ENCODE measurements around the gene MEX3A. TPM values are rescaled to one million over a fixed set of nuclear protein-coding genes. Genes with fewer than 3 reads are reported as not detected.

Gene MEX3A
- polyA plus RNA-seq, 2 donors = 0.36 to 0.59 TPM

DNA sequence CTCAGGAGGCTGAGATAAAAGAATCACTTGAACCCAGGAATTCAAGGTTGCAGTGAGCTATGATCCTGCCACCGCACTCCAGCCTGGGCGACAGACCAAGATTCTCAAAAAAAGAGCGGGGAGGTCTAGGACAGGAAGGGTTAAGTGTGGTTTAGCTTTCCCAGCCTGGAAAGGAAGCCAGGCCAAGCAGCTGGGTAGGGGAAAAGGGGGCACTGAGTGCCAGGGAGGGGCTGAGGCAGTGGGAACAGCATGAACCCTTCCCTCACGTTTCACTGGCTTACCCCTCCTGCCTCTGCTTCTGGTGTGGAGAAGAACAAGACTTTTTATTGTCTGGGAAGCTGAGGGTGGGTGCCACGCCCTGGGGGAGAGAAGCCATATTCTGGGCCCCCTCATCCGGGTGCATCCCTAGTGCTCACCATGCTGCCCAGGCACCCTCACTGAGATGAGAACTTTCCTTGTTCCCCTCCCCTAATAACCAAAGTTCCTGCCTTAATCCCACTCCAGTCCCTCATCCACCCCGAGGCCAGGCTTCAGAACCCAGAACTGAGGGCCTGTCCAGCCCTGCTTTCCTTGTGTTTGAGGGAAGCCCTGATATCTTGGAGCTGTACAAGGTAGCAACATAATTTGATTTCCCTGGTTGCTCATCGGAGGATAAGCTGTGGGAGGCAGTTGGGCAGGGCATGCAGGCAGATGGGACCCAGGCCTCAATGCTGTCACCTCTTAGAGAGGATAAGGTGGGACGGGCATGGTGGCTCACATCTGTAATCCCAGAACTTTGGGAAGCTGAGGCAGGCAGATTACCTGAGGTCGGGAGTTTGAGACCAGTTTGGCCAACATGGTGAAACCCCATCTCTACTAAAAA lies 30.2 kb upstream of the MEX3A start:
- Histone ChIP-seq H3K9me3 (ENCODE audit: control insufficient read depth in 2 of 2, insufficient read depth in 1 of 2, low read depth in 1 of 2, low read length in 1 of 2) (no peaks in the 10 kb centered on the region), H3K27ac (ENCODE audit: low read depth in 2 of 2, low read length in 1 of 2) (peak overlapping the region; percentile 34 to 78), H3K36me3 (ENCODE audit: control insufficient read depth in 2 of 2, insufficient read depth in 2 of 2, low read length in 1 of 2) (no peaks in the 10 kb centered on the region), H3K4me3 (ENCODE audit: low read depth in 1 of 2, low read length in 2 of 2) (no peak overlapping the region), H3K4me1 (ENCODE audit: control insufficient read depth in 2 of 2, insufficient read depth in 2 of 2, low read length in 1 of 2) (peaks cover 0 to 6% of the 10 kb centered on the region in 2 donors), H3K27me3 (ENCODE audit: control insufficient read depth in 1 of 2, insufficient read depth in 2 of 2, low read length in 2 of 2) (no peaks in the 10 kb centered on the region)
- 61% methylated on average over 10 of the region's 10 CpGs for WGBS, 2 donors

DNA sequence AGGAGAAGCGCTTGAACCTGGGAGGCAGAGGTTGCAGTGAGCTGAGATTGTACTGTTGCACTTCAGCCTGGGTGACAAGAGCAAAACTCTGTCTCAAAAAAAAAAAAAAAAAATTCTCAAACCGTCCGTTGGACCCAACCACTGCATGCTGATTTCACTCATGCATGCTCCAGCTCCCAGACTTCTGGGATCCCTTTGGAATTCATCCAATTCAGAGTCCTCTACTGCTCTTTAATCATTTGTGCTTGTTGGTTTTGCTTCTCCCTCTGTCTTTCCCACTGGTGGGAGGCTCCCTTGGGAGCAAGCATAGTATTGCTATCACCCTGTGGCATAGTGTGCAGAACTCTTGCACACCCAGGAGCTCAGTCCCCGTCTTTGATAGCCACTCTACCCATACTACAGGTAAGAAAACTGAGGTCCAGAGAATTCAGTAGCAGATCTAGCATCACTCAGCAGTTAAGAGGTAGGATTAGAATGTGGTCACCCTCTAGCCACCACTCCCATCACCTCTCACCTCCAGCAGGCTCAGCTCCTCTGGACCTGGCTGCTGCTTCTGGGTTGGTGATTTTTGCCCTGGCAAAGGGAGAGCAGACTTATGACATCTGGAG lies 29.2 kb upstream of the MEX3A start:
- H3K27ac ChIP-seq (ENCODE audit: low read depth in 2 of 2, low read length in 1 of 2) = no peak overlapping the region

DNA sequence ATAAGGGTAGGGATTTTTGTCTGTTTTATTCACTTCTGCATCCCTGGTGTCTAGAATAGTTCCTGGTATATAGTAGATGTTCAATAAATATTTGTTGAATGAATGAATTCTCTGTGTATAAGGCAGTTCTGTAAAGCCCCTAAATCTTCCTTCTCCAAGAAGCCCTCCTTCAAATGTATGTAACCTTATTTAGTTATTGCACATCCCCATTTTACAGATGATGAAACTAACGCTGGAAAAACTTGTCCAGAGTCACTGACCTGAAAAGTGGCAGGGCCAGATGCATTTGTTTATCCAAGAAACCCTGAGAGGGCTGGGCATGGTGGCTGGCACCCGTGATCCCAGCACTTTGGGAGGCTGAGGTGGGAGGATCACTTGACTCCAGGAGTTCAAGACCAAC lies 28.0 kb upstream of the MEX3A start:
- H3K4me1 ChIP-seq (ENCODE audit: control insufficient read depth in 2 of 2, insufficient read depth in 2 of 2, low read length in 1 of 2) = peaks cover 6 to 9% of the 10 kb centered on the region in 2 donors
- no peak overlapping the region for H3K27ac ChIP-seq (ENCODE audit: low read depth in 2 of 2, low read length in 1 of 2)
- H3K27me3 ChIP-seq (ENCODE audit: control insufficient read depth in 1 of 2, insufficient read depth in 2 of 2, low read length in 2 of 2) = no peaks in the 10 kb centered on the region
- H3K9me3 ChIP-seq (ENCODE audit: control insufficient read depth in 2 of 2, insufficient read depth in 1 of 2, low read depth in 1 of 2, low read length in 1 of 2) = no peaks in the 10 kb centered on the region
- H3K36me3 ChIP-seq (ENCODE audit: control insufficient read depth in 2 of 2, insufficient read depth in 2 of 2, low read length in 1 of 2) = no peaks in the 10 kb centered on the region
- no peak overlapping the region for H3K4me3 ChIP-seq (ENCODE audit: low read depth in 1 of 2, low read length in 2 of 2)
- 75 to 77% methylated on average over 2 of the region's 2 CpGs for WGBS, 2 donors

More for the DNA sequence above, 29.2 kb upstream of the MEX3A start:
- Histone ChIP-seq H3K4me3 (ENCODE audit: low read depth in 1 of 2, low read length in 2 of 2) (no peak overlapping the region), H3K36me3 (ENCODE audit: control insufficient read depth in 2 of 2, insufficient read depth in 2 of 2, low read length in 1 of 2) (no peaks in the 10 kb centered on the region), H3K9me3 (ENCODE audit: control insufficient read depth in 2 of 2, insufficient read depth in 1 of 2, low read depth in 1 of 2, low read length in 1 of 2) (no peaks in the 10 kb centered on the region), H3K4me1 (ENCODE audit: control insufficient read depth in 2 of 2, insufficient read depth in 2 of 2, low read length in 1 of 2) (peaks cover 3 to 6% of the 10 kb centered on the region in 2 donors), H3K27me3 (ENCODE audit: control insufficient read depth in 1 of 2, insufficient read depth in 2 of 2, low read length in 2 of 2) (no peaks in the 10 kb centered on the region)
- 58 to 62% methylated on average over 4 of the region's 4 CpGs for WGBS, 2 donors

DNA sequence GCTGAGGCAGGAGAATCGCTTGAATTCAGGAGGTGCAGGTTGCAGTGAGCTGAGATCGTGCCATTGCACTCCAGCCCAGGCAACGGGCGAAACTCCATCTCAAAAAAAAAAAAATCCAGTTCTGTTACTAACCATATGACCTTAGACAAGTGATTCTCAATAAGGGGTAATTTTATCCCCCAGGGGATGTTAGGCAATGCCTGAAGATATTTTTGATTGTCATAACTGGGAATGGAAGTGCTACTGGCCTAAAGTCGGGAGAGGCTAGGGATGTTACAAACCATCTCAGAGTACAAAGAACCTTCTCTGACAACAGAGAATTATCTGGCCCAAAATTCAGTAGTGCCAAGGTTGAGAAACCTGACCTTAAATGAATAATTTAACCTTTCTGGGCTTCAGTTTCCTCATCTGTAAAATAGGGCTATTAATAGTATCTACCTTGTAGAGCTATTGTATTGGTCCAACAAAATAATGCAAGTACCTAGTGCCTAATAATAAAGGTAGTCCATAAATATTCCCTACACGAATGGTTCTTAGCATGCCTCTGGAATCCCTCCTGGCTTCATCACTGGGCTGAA lies 26.5 kb upstream of the MEX3A start:
- Histone ChIP-seq H3K4me3 (ENCODE audit: low read depth in 1 of 2, low read length in 2 of 2) (no peak overlapping the region), H3K9me3 (ENCODE audit: control insufficient read depth in 2 of 2, insufficient read depth in 1 of 2, low read depth in 1 of 2, low read length in 1 of 2) (no peaks in the 10 kb centered on the region), H3K4me1 (ENCODE audit: control insufficient read depth in 2 of 2, insufficient read depth in 2 of 2, low read length in 1 of 2) (peaks cover 20% of the 10 kb centered on the region in 2 donors), H3K27me3 (ENCODE audit: control insufficient read depth in 1 of 2, insufficient read depth in 2 of 2, low read length in 2 of 2) (no peaks in the 10 kb centered on the region), H3K27ac (ENCODE audit: low read depth in 2 of 2, low read length in 1 of 2) (peak overlapping the region; percentile 32 to 61), H3K36me3 (ENCODE audit: control insufficient read depth in 2 of 2, insufficient read depth in 2 of 2, low read length in 1 of 2) (no peaks in the 10 kb centered on the region)
- WGBS, 2 donors = 84 to 86% methylated on average over 6 of the region's 6 CpGs

DNA sequence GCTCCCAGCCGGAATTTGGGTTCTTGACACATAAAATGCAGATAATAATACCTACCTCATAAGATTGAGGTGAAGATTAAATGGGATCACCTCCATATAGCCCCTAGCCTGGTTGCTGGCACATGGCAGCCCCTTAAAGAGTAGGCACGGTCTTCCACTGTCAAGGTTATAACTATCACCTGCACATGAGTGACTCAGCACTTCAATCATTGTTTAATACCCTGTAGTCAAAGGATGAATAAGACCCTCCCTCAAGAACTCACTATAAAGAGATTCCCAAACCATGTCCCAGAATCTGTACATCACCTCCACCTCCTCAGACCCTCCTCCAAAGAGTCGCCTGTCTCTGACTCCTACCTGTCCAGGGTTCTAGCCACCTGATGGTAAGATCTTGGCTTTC lies 25.8 kb upstream of the MEX3A start:
- Histone ChIP-seq H3K4me1 (ENCODE audit: control insufficient read depth in 2 of 2, insufficient read depth in 2 of 2, low read length in 1 of 2) (peaks cover 23 to 26% of the 10 kb centered on the region in 2 donors), H3K4me3 (ENCODE audit: low read depth in 1 of 2, low read length in 2 of 2) (no peak overlapping the region), H3K27me3 (ENCODE audit: control insufficient read depth in 1 of 2, insufficient read depth in 2 of 2, low read length in 2 of 2) (no peaks in the 10 kb centered on the region), H3K36me3 (ENCODE audit: control insufficient read depth in 2 of 2, insufficient read depth in 2 of 2, low read length in 1 of 2) (no peaks in the 10 kb centered on the region), H3K9me3 (ENCODE audit: control insufficient read depth in 2 of 2, insufficient read depth in 1 of 2, low read depth in 1 of 2, low read length in 1 of 2) (no peaks in the 10 kb centered on the region), H3K27ac (ENCODE audit: low read depth in 2 of 2, low read length in 1 of 2) (no peak overlapping the region)
- WGBS, 2 donors = 68 to 74% methylated on average over 3 of the region's 3 CpGs

DNA sequence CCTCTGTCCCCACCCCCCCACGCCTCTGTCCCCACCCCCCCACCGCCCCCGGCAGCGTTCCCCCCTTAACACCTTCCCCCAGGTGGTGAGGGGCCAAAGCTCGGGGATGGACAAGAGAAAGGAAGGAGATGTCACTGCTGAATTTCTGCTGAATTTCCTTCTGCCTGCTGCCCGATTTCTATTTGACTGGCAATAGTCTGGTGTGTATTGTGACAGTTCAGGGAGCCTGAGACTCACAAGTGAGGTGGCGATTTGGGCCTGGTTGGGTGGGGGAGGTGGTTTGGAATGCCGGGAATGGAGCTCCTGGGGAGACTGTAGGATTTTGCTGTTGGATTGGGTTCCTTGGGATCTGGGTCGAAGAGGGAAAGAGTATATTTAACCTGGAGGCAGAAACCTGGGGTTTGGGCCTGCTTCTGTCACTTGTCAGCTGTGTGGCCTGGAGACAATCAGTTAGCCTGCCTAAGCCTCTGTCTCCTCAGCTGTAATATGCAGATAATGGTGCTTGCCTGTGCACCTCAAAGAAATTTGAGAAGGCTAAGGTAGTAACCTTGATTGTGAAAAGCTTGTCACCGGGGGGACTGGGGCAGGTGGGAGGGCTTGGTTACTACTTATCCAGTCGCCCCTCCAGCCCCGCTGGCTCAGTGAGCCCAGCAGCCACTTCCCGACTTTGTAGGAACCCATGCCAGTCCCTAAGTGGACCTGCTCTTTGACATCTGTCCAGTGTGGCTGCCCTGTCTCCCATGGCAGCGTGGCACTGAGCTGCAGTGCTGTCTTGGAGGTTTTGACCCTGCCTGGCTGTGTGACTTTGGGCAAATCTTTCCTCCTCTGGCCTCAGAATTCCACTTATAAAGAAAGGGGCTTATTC lies 24.6 kb upstream of the MEX3A start:
- Histone ChIP-seq H3K4me1 (ENCODE audit: control insufficient read depth in 2 of 2, insufficient read depth in 2 of 2, low read length in 1 of 2) (peaks cover 32 to 37% of the 10 kb centered on the region in 2 donors), H3K9me3 (ENCODE audit: control insufficient read depth in 2 of 2, insufficient read depth in 1 of 2, low read depth in 1 of 2, low read length in 1 of 2) (no peaks in the 10 kb centered on the region), H3K4me3 (ENCODE audit: low read depth in 1 of 2, low read length in 2 of 2) (peak overlapping the region in 1 of 2 donors; percentile 38), H3K27me3 (ENCODE audit: control insufficient read depth in 1 of 2, insufficient read depth in 2 of 2, low read length in 2 of 2) (no peaks in the 10 kb centered on the region), H3K27ac (ENCODE audit: low read depth in 2 of 2, low read length in 1 of 2) (peak overlapping the region; percentile 90 to 99), H3K36me3 (ENCODE audit: control insufficient read depth in 2 of 2, insufficient read depth in 2 of 2, low read length in 1 of 2) (no peaks in the 10 kb centered on the region)
- 29 to 32% methylated on average over 14 of the region's 14 CpGs for WGBS, 2 donors

DNA sequence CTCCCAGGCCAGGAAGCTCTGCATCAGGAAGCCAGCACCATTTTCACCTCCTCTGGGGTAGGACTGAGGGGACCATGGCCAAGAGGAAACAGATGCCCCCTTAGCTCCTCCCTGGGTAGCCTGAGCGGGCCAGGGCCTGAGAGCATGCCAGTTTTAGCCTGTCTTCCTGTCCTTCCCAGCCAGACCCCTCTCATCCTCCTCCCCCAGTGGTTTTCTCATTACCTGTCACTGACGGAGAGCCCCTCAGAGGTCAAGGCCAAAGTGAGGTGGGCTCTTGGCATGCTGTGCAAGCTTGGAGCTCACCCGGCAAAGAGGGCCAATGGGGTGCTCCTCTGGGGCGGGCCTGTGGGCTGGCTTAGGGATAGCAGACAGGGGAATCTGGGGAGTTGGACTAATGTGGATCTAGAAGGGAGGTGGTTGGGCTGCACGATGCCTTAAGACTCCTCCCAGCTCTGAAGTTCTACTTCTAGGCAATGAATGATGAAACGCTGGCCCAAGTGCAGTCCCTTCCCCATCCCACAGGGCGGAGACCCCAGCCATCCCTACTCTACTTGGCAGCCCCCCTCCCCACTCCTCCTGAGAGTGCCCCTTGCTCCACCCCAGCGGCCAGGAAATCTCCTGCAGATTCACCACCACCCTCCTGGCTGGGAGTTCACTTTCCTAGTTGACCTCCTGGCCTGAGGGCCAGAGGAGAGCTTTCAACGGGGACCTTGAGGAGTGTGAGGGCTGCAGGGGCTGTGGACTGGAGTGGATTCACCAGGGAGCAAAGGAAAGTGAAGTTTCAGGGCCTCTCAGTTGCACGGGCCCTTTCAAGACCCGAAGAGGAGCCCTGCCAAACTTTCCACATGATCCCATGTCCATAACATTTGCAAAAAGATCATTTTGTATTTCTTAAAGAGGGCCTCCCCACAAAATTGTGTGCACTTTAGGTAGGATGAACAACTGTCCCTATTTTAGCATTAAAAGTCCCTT lies 22.9 kb upstream of the MEX3A start:
- 19 to 38% methylated on average over 11 of the region's 11 CpGs for WGBS, 2 donors
- Histone ChIP-seq H3K4me3 (ENCODE audit: low read depth in 1 of 2, low read length in 2 of 2) (no peak overlapping the region), H3K4me1 (ENCODE audit: control insufficient read depth in 2 of 2, insufficient read depth in 2 of 2, low read length in 1 of 2) (peaks cover 37 to 40% of the 10 kb centered on the region in 2 donors), H3K27me3 (ENCODE audit: control insufficient read depth in 1 of 2, insufficient read depth in 2 of 2, low read length in 2 of 2) (no peaks in the 10 kb centered on the region), H3K36me3 (ENCODE audit: control insufficient read depth in 2 of 2, insufficient read depth in 2 of 2, low read length in 1 of 2) (no peaks in the 10 kb centered on the region), H3K27ac (ENCODE audit: low read depth in 2 of 2, low read length in 1 of 2) (peak overlapping the region; percentile 90 to 99), H3K9me3 (ENCODE audit: control insufficient read depth in 2 of 2, insufficient read depth in 1 of 2, low read depth in 1 of 2, low read length in 1 of 2) (no peaks in the 10 kb centered on the region)

DNA sequence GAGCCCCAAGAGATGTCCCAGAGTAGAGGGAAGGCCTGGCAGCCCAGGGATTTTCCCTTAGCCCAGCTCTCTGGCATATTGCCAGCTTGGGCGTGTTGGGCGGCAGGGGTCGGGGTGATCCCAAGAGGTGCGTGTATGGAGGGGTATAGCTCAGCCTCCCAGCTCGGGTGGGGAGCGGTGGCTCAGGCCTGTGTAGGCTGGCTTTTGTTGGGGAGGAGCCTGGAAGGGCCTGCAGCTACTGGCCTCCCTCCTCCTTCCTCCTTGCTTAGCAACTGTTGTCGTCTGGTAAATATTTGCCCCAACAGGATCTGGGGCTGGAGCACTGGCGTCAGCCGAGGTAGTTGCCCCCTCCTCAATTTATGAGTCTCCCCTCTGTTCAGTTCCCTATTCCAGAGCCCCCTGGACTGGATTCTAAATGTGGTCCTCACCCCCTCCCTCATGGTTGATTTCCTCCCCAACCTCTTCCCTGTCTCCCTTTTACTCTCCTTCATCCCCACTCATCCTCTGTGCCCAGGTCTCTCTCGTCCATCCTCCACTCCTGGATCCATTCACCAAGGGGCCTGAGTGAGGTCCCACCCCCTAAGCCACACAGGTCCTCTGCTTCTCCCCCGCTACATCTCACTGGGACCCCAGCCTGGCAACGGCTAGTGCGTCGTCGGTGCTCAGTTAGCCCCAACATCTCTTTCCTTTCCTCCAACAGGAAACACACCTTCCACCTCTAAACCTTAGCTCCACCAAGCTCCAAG lies 22.0 kb upstream of the MEX3A start:
- 17 to 26% methylated on average over 15 of the region's 15 CpGs for WGBS, 2 donors
- Histone ChIP-seq H3K36me3 (ENCODE audit: control insufficient read depth in 2 of 2, insufficient read depth in 2 of 2, low read length in 1 of 2) (no peaks in the 10 kb centered on the region), H3K9me3 (ENCODE audit: control insufficient read depth in 2 of 2, insufficient read depth in 1 of 2, low read depth in 1 of 2, low read length in 1 of 2) (no peaks in the 10 kb centered on the region), H3K27me3 (ENCODE audit: control insufficient read depth in 1 of 2, insufficient read depth in 2 of 2, low read length in 2 of 2) (no peaks in the 10 kb centered on the region), H3K4me3 (ENCODE audit: low read depth in 1 of 2, low read length in 2 of 2) (no peak overlapping the region), H3K4me1 (ENCODE audit: control insufficient read depth in 2 of 2, insufficient read depth in 2 of 2, low read length in 1 of 2) (peaks cover 37 to 40% of the 10 kb centered on the region in 2 donors), H3K27ac (ENCODE audit: low read depth in 2 of 2, low read length in 1 of 2) (peak overlapping the region; percentile 90 to 99)

Measured in esophagus (tissue), 2 donors.